Mucosa of gallbladder (tissue), 1 donor: ENCODE results near the gene SLC24A3. TPM values are rescaled to one million over a fixed set of nuclear protein-coding genes. Genes with fewer than 3 reads are reported as not detected.

Experiments
- DNase-seq: peaks from one replicate; pipeline ENCODE4 v3.0.0-alpha.2; 2020; ENCODE audit warnings: low spot score
- total RNA-seq: library from RNA; stranded (reverse); gene quantifications from one replicate; pipeline ENCODE4 v1.2.1, GENCODE V29; 2021
- donor health status: DM: no; HTN: no; CAD: no.

SLC24A3 gene
- total RNA-seq, 1 donor from 2014 or later, result 19.9 TPM

GRCh38 chr20:19765266-19765665 is 552.8 kb downstream of the SLC24A3 start:
- no peak for DNase-seq

DNA sequence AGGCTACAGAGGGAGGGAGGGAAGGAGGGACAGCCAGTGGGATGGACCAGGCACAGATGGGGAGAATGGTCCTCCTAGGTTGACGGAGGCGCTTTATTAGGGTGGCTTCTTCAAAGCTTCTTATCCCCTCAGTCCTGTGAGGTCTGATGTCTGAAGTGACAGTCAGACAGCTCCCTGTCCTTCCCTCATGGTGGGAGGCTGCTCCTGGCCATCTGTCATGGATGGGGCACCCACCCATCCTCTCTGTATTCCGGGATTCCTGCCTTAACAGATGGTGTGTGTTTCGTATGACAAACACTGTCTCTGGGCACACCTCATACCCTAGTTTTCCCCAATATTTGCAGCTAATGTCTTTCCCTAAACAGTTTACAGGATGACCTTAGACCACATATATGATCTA is 553.5 kb downstream of the SLC24A3 start:
- DNase-seq, result no peak

DNA sequence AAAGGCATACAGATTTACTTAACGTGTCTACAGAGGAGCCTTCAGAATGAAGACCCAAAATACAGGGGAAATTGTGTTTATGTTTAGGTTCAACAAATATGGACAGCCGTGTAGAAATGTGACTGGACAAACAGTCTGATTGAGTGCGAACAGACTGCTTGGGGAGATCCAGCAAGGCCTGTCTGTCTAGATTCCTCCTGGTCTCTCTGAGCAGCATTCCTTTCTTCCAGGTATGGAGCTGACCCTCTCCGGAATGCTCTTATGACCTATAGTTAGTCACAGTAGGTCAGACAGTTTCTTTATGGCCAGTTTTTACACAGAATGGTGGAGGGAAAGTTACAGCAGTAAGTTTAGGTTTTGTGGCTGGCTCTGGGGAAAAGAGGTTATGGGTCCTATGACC is 554.6 kb downstream of the SLC24A3 start:
- DNase-seq, result no peak

- DNase-seq, result no peak
These were observed 555.9 kb downstream of the SLC24A3 start for GRCh38 chr20:19768325-19768842.

GRCh38 chr20:19769507-19769906 is 557.1 kb downstream of the SLC24A3 start:
- DNase-seq, result no peak

- no peak for DNase-seq
These were observed 557.9 kb downstream of the SLC24A3 start for GRCh38 chr20:19770375-19770774.

DNA sequence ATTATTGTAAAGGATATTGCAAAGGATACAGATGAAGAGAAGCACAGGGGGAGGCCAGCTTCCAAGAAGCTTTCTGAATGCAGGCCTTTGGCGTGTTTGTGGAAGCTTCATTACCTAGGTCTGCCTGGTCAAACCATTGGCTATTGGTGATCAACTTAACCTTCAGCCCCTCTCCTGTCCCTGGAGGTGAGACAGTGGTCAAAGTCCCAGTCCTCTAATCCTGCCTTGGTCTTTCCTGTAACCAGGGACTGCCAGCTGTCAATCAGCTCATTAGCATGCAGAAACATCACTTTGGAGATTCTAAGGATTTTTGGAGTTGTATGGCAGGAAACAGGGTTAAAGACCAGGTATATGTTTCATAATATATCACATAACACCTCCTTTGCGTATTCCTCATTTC is 558.6 kb downstream of the SLC24A3 start:
- no peak for DNase-seq
